ENCODE results near the gene ATP8A2.

- TF ChIP-seq EP300 (IDR thresholded peaks at IDR 0.05), result no peak
- TF ChIP-seq CTCF (IDR thresholded peaks at IDR 0.05), result no peak
Observed at GRCh38 chr13:25920277-25920676, 548.5 kb downstream of the ATP8A2 start.
